Tibial nerve (tissue), 3 donors: ENCODE results near the gene PM20D1.

Experiments used
- POLR2A ChIP-seq, 2 donors: fragments of 450-650 bp; IDR thresholded peaks; one replicate each; pipeline ENCODE4 v1.6.1; 2017; ENCODE audit warnings: antibody characterized with exemption in 2 of 2, mild to moderate bottlenecking in 2 of 2, moderate library complexity in 2 of 2
- TF ChIP-seq, protein P1 (sequence below), 5 experiments: fragments of 200-600 bp in 3 of 5; fragments of 450-650 bp in 2 of 5; sonication (generic) in 3 of 5; IDR thresholded peaks; one replicate each; pipeline ENCODE4 v1.5.1; 2016 to 2019; ENCODE audit warnings: antibody characterized with exemption in 5 of 5, mild to moderate bottlenecking in 3 of 5, moderate library complexity in 2 of 5

DNA sequence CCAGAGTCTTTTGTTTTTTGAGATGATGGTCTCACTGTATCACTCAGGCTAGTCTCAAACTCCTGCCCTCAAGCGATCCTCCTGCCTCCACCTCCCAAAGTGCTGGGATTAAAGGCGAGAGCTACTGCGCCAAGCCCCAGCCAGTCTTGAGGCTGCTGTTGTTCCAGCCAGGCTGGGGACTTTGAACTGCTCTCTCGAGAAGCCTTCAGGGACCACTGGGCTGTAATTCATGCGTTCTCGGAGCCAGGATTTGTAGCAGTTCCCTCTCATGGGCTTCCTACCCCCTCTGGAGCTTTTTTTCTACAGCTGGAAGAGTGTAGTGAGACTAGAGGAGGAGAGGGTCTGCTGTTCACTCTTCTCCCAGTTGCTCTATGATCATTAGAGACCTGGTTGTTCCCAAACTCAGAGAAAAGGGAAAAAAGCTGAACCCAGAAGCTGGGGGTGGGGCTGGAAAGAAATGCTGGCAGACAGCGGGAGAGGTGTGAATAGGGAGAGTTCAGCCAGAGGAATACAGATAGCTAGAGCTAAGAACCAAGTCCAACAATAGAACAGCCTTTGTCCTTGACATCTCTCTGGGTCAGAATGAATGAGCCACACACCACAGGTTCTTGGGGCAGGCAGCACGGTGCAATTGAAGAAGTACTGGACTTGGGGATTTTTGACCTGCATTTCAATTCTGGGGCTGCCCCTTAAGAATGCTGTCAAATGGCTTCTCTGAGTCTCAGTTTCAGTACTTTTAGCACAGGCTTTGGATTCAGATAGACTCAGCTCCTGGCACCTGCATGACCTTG is 23.7 kb downstream of the PM20D1 start:
- TF ChIP-seq, protein P1, sequence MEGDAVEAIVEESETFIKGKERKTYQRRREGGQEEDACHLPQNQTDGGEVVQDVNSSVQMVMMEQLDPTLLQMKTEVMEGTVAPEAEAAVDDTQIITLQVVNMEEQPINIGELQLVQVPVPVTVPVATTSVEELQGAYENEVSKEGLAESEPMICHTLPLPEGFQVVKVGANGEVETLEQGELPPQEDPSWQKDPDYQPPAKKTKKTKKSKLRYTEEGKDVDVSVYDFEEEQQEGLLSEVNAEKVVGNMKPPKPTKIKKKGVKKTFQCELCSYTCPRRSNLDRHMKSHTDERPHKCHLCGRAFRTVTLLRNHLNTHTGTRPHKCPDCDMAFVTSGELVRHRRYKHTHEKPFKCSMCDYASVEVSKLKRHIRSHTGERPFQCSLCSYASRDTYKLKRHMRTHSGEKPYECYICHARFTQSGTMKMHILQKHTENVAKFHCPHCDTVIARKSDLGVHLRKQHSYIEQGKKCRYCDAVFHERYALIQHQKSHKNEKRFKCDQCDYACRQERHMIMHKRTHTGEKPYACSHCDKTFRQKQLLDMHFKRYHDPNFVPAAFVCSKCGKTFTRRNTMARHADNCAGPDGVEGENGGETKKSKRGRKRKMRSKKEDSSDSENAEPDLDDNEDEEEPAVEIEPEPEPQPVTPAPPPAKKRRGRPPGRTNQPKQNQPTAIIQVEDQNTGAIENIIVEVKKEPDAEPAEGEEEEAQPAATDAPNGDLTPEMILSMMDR (IDR thresholded peaks at IDR 0.05): no peak
- no peak for TF ChIP-seq POLR2A (IDR thresholded peaks at IDR 0.05)
